ENCODE results near the gene C9orf43. TPM values are rescaled to one million over a fixed set of nuclear protein-coding genes. Genes with fewer than 3 reads are reported as not detected.
"Not testable (repeated sequence)": the region's sequence is repeated elsewhere in the genome, so short reads cannot be mapped to it uniquely, and the experiment has no call there.

C9orf43 gene
- total and polyA plus RNA-seq, 2 experiments from 2014 or later, result 0.63 to 1.1 TPM

GRCh38 chr9:113437716-113438115 is 27.2 kb downstream of the C9orf43 start:
- H3K27ac ChIP-seq (ENCODE audit: low read depth); H3K4me3 Mint-ChIP-seq; H3K4me1 Mint-ChIP-seq; H3K27ac Mint-ChIP-seq; H3K36me3 Mint-ChIP-seq (ENCODE audit: low read depth); H3K4me1 ChIP-seq (ENCODE audit: insufficient read depth); H4K20me1 ChIP-seq (replicated peaks; ENCODE audit: insufficient read depth); H3K4me3 ChIP-seq; H3K27me3 Mint-ChIP-seq (ENCODE audit: insufficient read depth, low read depth, poor library complexity); H3K9me2 ChIP-seq (ENCODE audit: insufficient read depth); H2AFZ ChIP-seq; H3K4me2 ChIP-seq; H3F3A ChIP-seq (replicated peaks; ENCODE audit: low read depth); H3K36me3 ChIP-seq (ENCODE audit: insufficient read depth); H3K27me3 ChIP-seq (ENCODE audit: insufficient read depth); DNase-seq (ENCODE audit: low spot score); H3K79me2 ChIP-seq (replicated peaks; ENCODE audit: insufficient read depth); ATAC-seq: not testable (repeated sequence)
- peaks cover 45% of the 10 kb centered on the region for H3K9me3 Mint-ChIP-seq

- Histone ChIP-seq H3K36me3 (ENCODE audit: insufficient read depth) (no peaks in the 10 kb centered on the region), H2AFZ (no peak overlapping the region), H3K4me2 (no peak overlapping the region), H4K20me1 (replicated peaks; ENCODE audit: insufficient read depth) (no peaks in the 10 kb centered on the region), H3K9me2 (ENCODE audit: insufficient read depth) (no peaks in the 10 kb centered on the region), H3K4me1 (ENCODE audit: insufficient read depth) (no peaks in the 10 kb centered on the region), H3K27ac (ENCODE audit: low read depth) (no peak overlapping the region), H3K27me3 (ENCODE audit: insufficient read depth) (no peaks in the 10 kb centered on the region), H3F3A (replicated peaks; ENCODE audit: low read depth) (no peaks in the 10 kb centered on the region), H3K79me2 (replicated peaks; ENCODE audit: insufficient read depth) (no peaks in the 10 kb centered on the region), H3K4me3 (no peak overlapping the region)
- no peaks in the 10 kb centered on the region for H3K27me3 Mint-ChIP-seq (ENCODE audit: insufficient read depth, low read depth, poor library complexity)
- no peak overlapping the region for H3K27ac Mint-ChIP-seq
- H3K9me3 Mint-ChIP-seq, result no peaks in the 10 kb centered on the region
- DNase-seq (ENCODE audit: low spot score) (no peak), ATAC-seq (no peak)
- no peak overlapping the region for H3K4me3 Mint-ChIP-seq
- peaks cover 2% of the 10 kb centered on the region; the same call in 2 of the 3 replicates for H3K4me1 Mint-ChIP-seq
- H3K36me3 Mint-ChIP-seq (ENCODE audit: low read depth), result no peaks in the 10 kb centered on the region
- TF ChIP-seq ZNF331 (CRISPR knock-in tag; IDR thresholded peaks at IDR 0.05; ENCODE audit: low read depth), result no peak
- TF ChIP-seq CREB1 (CRISPR knock-in tag; IDR thresholded peaks at IDR 0.05; ENCODE audit: low read depth), result no peak
- TF ChIP-seq ZNF462 (CRISPR knock-in tag; IDR thresholded peaks at IDR 0.05), result no peak
- TF ChIP-seq NANOG (IDR thresholded peaks at IDR 0.05; ENCODE audit: borderline replicate concordance), result no peak
- no peak for TF ChIP-seq REST (IDR thresholded peaks at IDR 0.05; ENCODE audit: unreplicated experiment)
- TF ChIP-seq ETS1 (IDR thresholded peaks at IDR 0.05), result no peak
- TF ChIP-seq CTCF (conservative IDR thresholded peaks at IDR 0.05; ENCODE audit: low read depth in 2 of 2), result no peak
- TF ChIP-seq JUNB (IDR thresholded peaks at IDR 0.05; ENCODE audit: unreplicated experiment), result no peak
- TF ChIP-seq EZH2 (IDR thresholded peaks at IDR 0.05; ENCODE audit: low read depth, unreplicated experiment), result no peak
- TF ChIP-seq ZNF114 (CRISPR knock-in tag; IDR thresholded peaks at IDR 0.05), result no peak
Observed at GRCh38 chr9:113444736-113445135, 34.2 kb downstream of the C9orf43 start.
